ENCODE results near the gene SLC2A1.
A peak's percentile ranks its signal among the peaks of the same experiment; 100 is the strongest.

SLC2A1 gene

GRCh38 chr1:42958488-42959319, at the start of gene SLC2A1:
Gene SLC2A1, minus strand, starts transcription at chr1:42958868. Its CDS starts 217 bp downstream, at chr1:42958651.
- peak; percentile 87 to 89 for DNase-seq (ENCODE audit: low read depth in 2 of 2)

GRCh38 chr1:43007377-43008114, 48.9 kb upstream of the SLC2A1 start:
- DNase-seq (ENCODE audit: low read depth in 2 of 2) = no peak

GRCh38 chr1:43005460-43006361, 47.0 kb upstream of the SLC2A1 start:
- no peak for DNase-seq (ENCODE audit: low read depth in 2 of 2)

GRCh38 chr1:43004587-43005459, 46.2 kb upstream of the SLC2A1 start:
- no peak for DNase-seq (ENCODE audit: low read depth in 2 of 2)

GRCh38 chr1:43002766-43003165, 44.1 kb upstream of the SLC2A1 start:
- no peak for DNase-seq (ENCODE audit: low read depth in 2 of 2)

GRCh38 chr1:43002116-43002515, 43.4 kb upstream of the SLC2A1 start:
- DNase-seq (ENCODE audit: low read depth in 2 of 2) = no peak

DNA sequence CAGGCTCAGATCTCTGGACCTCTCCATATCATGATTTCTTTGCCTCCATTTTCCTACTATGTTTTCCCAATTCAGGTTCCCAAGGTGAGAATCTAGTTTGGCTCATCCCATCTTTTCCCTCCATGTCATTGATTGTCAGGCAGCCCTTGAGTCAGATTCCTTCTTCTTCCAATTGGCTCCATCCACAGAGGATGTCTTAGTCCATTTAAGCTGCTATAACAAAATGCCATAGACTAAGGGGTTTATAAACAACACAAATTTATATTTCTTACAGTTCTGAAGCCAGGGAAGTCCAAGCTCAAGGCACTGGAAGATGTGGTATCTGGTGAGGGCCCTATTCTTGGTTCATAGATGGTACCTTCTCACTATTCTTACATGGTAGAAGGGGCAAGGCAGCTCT, 42.8 kb upstream of the SLC2A1 start:
- DNase-seq (ENCODE audit: low read depth in 2 of 2) = no peak

- no peak for DNase-seq (ENCODE audit: low read depth in 2 of 2)
Measured at GRCh38 chr1:43000271-43000670, 41.6 kb upstream of the SLC2A1 start.

DNA sequence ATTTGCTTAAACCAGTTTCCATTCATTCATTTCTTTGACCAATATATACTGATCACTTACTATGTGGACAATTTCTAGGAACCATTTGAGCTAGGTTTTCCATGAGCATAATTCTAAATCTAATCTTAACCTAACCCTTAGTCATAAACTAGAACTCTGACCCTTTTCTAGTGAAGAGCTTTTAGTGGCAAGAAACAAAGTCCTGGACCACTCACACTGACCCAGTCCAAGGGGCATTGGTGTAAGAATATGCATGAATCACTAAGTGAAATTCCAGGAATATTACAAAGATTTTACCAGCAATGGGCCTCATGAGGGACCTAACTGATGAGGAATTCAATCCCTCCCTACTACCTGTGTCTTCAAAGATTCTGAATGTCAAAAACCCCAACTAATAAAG, 40.6 kb upstream of the SLC2A1 start:
- no peak for DNase-seq (ENCODE audit: low read depth in 2 of 2)

- no peak for DNase-seq (ENCODE audit: low read depth in 2 of 2)
Measured at GRCh38 chr1:42998386-42998785, 39.7 kb upstream of the SLC2A1 start.

- no peak for DNase-seq (ENCODE audit: low read depth in 2 of 2)
Measured at GRCh38 chr1:42996384-42996970, 37.8 kb upstream of the SLC2A1 start.

- DNase-seq (ENCODE audit: low read depth in 2 of 2) = no peak
Measured at GRCh38 chr1:42993502-42994136, 35.0 kb upstream of the SLC2A1 start.

DNA sequence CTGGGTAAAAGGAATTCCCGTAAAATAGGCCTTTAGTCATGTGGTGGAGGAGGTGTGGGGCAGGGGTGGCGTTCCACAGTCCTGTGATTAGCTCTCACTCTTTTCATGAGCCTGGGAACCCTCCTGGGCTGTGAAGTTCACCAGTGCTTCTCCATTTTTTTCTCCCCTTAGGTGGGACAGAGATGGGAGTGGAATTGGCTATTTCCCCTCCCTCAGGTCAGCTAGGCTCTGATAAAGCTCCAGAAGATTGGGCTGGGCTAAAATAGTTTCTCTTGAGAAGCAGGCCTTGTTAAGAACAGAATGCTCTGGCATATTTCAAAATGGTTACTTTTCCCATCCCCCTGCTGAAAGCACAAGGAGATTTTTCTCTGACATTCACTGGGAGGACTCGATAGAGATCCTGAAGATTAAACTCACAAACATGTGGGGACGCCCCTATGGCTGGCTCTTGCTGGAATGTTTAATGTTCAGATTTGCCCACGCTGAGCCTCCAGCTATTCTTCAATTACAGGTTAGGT, 33.4 kb upstream of the SLC2A1 start:
- no peak for DNase-seq (ENCODE audit: low read depth in 2 of 2)

DNA sequence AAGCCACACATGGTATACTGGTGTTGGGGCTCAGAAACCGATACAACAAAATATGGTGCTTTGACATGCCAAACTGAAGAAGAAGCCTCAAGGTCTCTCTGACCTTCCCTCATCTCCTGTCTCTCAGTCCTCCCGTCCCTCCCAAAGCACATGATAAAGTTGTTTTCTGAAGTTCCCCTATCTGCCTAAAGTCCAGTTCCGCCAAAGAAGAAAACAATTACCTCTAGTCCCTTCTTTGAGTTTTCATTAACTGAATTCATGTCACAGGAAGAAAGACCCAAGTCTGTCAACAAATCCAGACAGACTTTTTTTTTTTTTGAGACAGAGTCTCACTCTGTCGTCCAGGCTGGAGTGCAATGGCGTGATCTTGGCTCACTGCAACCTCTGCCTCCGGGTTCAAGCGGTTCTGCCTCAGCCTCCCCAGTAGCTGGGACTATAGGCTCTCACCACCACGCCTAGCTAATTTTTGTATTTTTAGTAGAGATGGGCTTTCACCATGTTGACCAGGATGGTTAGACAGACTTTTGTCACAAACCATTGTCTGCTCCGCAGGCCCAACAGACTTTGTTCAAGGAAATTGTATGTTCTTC, 32.2 kb upstream of the SLC2A1 start:
- DNase-seq (ENCODE audit: low read depth in 2 of 2) = no peak

GRCh38 chr1:42983693-42984092, 25.0 kb upstream of the SLC2A1 start:
- DNase-seq (ENCODE audit: low read depth in 2 of 2) = no peak

DNA sequence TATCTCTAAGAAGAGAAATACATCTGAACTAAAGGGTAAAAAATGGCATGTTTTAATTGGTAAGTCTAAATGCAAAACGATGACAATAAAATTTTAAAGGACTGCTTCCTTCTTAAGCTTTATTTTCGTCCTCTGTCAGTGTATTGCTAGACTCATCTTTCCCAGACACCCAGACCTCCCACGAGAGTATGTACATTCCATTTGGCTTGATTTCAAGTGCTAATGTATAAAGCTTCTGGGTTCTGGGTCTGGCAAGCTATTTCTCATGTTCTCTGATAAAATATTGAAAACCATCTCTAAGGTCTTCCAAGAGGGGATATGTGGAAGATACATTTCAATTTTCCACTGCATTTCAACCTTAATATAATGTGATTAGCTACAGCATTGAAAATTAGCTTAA, 24.6 kb upstream of the SLC2A1 start:
- DNase-seq (ENCODE audit: low read depth in 2 of 2) = no peak

GRCh38 chr1:42982641-42983040, 24.0 kb upstream of the SLC2A1 start:
- no peak for DNase-seq (ENCODE audit: low read depth in 2 of 2)

GRCh38 chr1:42981871-42982270, 23.2 kb upstream of the SLC2A1 start:
- no peak for DNase-seq (ENCODE audit: low read depth in 2 of 2)

- DNase-seq (ENCODE audit: low read depth in 2 of 2) = no peak
Measured at GRCh38 chr1:42981255-42981805, 22.7 kb upstream of the SLC2A1 start.
